H9 (cell line): ENCODE measurements around the gene FBXO31. TPM values are rescaled to one million over a fixed set of nuclear protein-coding genes. Genes with fewer than 3 reads are reported as not detected.

Experiments
- DNase-seq: peaks from one replicate; pipeline ENCODE4 v3.0.0-alpha.2; 2017
- H2AFZ ChIP-seq: one replicate; pipeline ENCODE4 v1.6.1; 2013; ENCODE audit warnings: mild to moderate bottlenecking, low read length, control low read depth, moderate library complexity
- H2AK5ac ChIP-seq: 2 replicates; pipeline ENCODE4 v1.6.1; 2013; ENCODE audit warnings: low read length, control low read depth, mixed read lengths; ENCODE audit not compliant: insufficient read length
- H2BK120ac ChIP-seq: one replicate; pipeline ENCODE4 v1.6.1; 2013; ENCODE audit warnings: low read depth, mild to moderate bottlenecking, low read length, control low read depth, inconsistent platforms; ENCODE audit not compliant: poor library complexity, severe bottlenecking
- H2BK12ac ChIP-seq: 2 replicates; pipeline ENCODE4 v1.6.1; 2013; ENCODE audit warnings: low read length, control low read depth, mixed read lengths, low read depth; ENCODE audit not compliant: insufficient read length
- H2BK15ac ChIP-seq: 2 replicates; pipeline ENCODE4 v1.6.1; 2013; ENCODE audit warnings: low read depth, low read length, control low read depth
- H2BK20ac ChIP-seq: one replicate; pipeline ENCODE4 v1.6.1; 2013; ENCODE audit warnings: low read depth, mild to moderate bottlenecking, low read length, control low read depth, inconsistent platforms; ENCODE audit not compliant: poor library complexity, severe bottlenecking
- H2BK5ac ChIP-seq: 2 replicates; pipeline ENCODE4 v1.6.1; 2013; ENCODE audit warnings: low read length, control low read depth, mixed read lengths; ENCODE audit not compliant: insufficient read length
- H3K14ac ChIP-seq: 2 replicates; pipeline ENCODE4 v1.6.1; 2013; ENCODE audit warnings: low read length, control low read depth; ENCODE audit not compliant: insufficient read depth
- H3K18ac ChIP-seq: 2 replicates; pipeline ENCODE4 v1.6.1; 2013; ENCODE audit warnings: low read depth, mild to moderate bottlenecking, mixed read lengths, low read length, control low read depth; ENCODE audit not compliant: insufficient read length
- H3K23ac ChIP-seq: 2 replicates; pipeline ENCODE4 v1.6.1; 2013; ENCODE audit warnings: low read length, control low read depth, mixed read lengths, low read depth; ENCODE audit not compliant: insufficient read length
- H3K23me2 ChIP-seq: 2 replicates; pipeline ENCODE4 v1.6.1; 2013; ENCODE audit warnings: low read depth, mild to moderate bottlenecking, mixed read lengths, low read length, control low read depth; ENCODE audit not compliant: insufficient read length, poor library complexity, severe bottlenecking
- H3K27ac ChIP-seq: 2 replicates; pipeline ENCODE4 v1.5.1; 2013; ENCODE audit warnings: low read length, control low read depth, mixed read lengths, low read depth; ENCODE audit not compliant: insufficient read length
- H3K27me3 ChIP-seq: 2 replicates; pipeline ENCODE4 v1.6.1; 2013; ENCODE audit warnings: low read length, control low read depth, inconsistent platforms; ENCODE audit not compliant: insufficient read depth
- H3K4ac ChIP-seq: 2 replicates; pipeline ENCODE4 v1.6.1; 2013; ENCODE audit warnings: low read depth, mild to moderate bottlenecking, control low read depth, inconsistent platforms, low read length, moderate library complexity
- H3K4me1 ChIP-seq: 2 replicates; pipeline ENCODE4 v1.6.1; 2013; ENCODE audit warnings: low read length, control low read depth, inconsistent platforms; ENCODE audit not compliant: insufficient read depth
- H3K4me2 ChIP-seq: 2 replicates; pipeline ENCODE4 v1.6.1; 2013; ENCODE audit warnings: low read length, control low read depth, mixed read lengths; ENCODE audit not compliant: insufficient read length, insufficient read depth
- H3K56ac ChIP-seq: 2 replicates; pipeline ENCODE4 v1.6.1; 2013; ENCODE audit warnings: low read depth, mild to moderate bottlenecking, mixed read lengths, low read length, control low read depth; ENCODE audit not compliant: insufficient read length
- H3K79me1 ChIP-seq: 2 replicates; pipeline ENCODE4 v1.6.1; 2013; ENCODE audit warnings: low read depth, mild to moderate bottlenecking, moderate library complexity, low read length, control low read depth, inconsistent platforms; ENCODE audit not compliant: insufficient read depth, poor library complexity, severe bottlenecking
- H3K79me2 ChIP-seq: 2 replicates; pipeline ENCODE4 v1.6.1; 2013; ENCODE audit warnings: low read length, control low read depth, inconsistent platforms; ENCODE audit not compliant: insufficient read depth
- H3K9ac ChIP-seq: 2 replicates; pipeline ENCODE4 v1.6.1; 2013; ENCODE audit warnings: low read length, control low read depth, mixed read lengths; ENCODE audit not compliant: insufficient read length; ENCODE audit errors: extremely low read depth
- H3K9me3 ChIP-seq: one replicate; pipeline ENCODE4 v1.6.1; 2013; ENCODE audit warnings: low read depth, low read length, inconsistent platforms; ENCODE audit not compliant: control insufficient read depth
- H3T11ph ChIP-seq: one replicate; pipeline ENCODE4 v1.6.1; 2013; ENCODE audit warnings: mild to moderate bottlenecking, low read length, control low read depth, inconsistent platforms
- H4K20me1 ChIP-seq: one replicate; pipeline ENCODE4 v1.6.1; 2013; ENCODE audit not compliant: control insufficient read depth, insufficient read length, insufficient read depth
- H4K5ac ChIP-seq: 2 replicates; pipeline ENCODE4 v1.6.1; 2013; ENCODE audit warnings: low read depth, mild to moderate bottlenecking, mixed read lengths, low read length, control low read depth; ENCODE audit not compliant: insufficient read length
- H4K8ac ChIP-seq: replicated peaks from 2 replicates; pipeline ENCODE4 v1.6.1; 2013; ENCODE audit warnings: low read length, control low read depth, mixed read lengths, low read depth; ENCODE audit not compliant: insufficient read length
- H4K91ac ChIP-seq: 2 replicates; pipeline ENCODE4 v1.6.1; 2013; ENCODE audit warnings: low read depth, mild to moderate bottlenecking, moderate library complexity, mixed read lengths, low read length, control low read depth; ENCODE audit not compliant: insufficient read length
- H3K27ac Mint-ChIP-seq, 3 experiments: 2 replicates in 2 of 3; 3 replicates in 1 of 3; pipeline ENCODE4 v1.8.0; 2020 to 2021; ENCODE audit warnings: mixed read lengths in 3 of 3, mild to moderate bottlenecking in 1 of 3, moderate library complexity in 1 of 3
- H3K27me3 Mint-ChIP-seq: 2 replicates; pipeline ENCODE4 v1.8.0; 2021; ENCODE audit warnings: low read depth, mild to moderate bottlenecking, moderate library complexity, mixed read lengths
- H3K36me3 Mint-ChIP-seq, 3 experiments: 2 replicates in 2 of 3; 3 replicates in 1 of 3; pipeline ENCODE4 v1.8.0; 2020 to 2021; ENCODE audit warnings: low read depth in 3 of 3, mixed read lengths in 3 of 3; ENCODE audit not compliant: insufficient read depth in 1 of 3
- H3K4me1 Mint-ChIP-seq, 2 experiments: 2 replicates each; pipeline ENCODE4 v1.8.0; 2020; ENCODE audit warnings: mixed read lengths in 2 of 2
- H3K4me3 Mint-ChIP-seq, 2 experiments: 2 replicates in 1 of 2; 3 replicates in 1 of 2; pipeline ENCODE4 v1.8.0; 2020 to 2021; ENCODE audit warnings: mild to moderate bottlenecking in 2 of 2, mixed read lengths in 2 of 2, moderate library complexity in 1 of 2
- H3K9me3 Mint-ChIP-seq, 2 experiments: 2 replicates in 1 of 2; 3 replicates in 1 of 2; pipeline ENCODE4 v1.8.0; 2020; ENCODE audit warnings: mild to moderate bottlenecking in 2 of 2, mixed read lengths in 2 of 2, moderate library complexity in 1 of 2
- CTCF ChIP-seq: fragments of 200-600 bp; sonication (generic); conservative IDR thresholded peaks from 3 replicates; pipeline ENCODE4 v1.8.0; 2021; ENCODE audit warnings: antibody characterized with exemption, mild to moderate bottlenecking
- WGBS: extraction: QIAGEN DNeasy Blood & Tissue Kit; methylation state at CpG from one replicate; pipeline ENCODE4 v1.1.7; 2013; ENCODE audit warnings: missing lambda C conversion rate, low lambda C conversion rate, mixed read lengths; ENCODE audit not compliant: insufficient read length; ENCODE audit errors: extremely low coverage; 5-methylcytosine and 5-hydroxymethylcytosine counted together
- total RNA-seq: library from RNA; stranded (reverse); gene quantifications from 2 replicates; pipeline ENCODE4 v1.2.1, GENCODE V29; 2021

FBXO31 gene
- total RNA-seq, 1 experiment from 2014 or later, result 24.2 TPM

GRCh38 chr16:87348616-87349157 lies 34.9 kb downstream of the FBXO31 start:
- peaks cover 9 to 21% of the 10 kb centered on the region in 2 experiments for H3K4me1 Mint-ChIP-seq
- Histone ChIP-seq H3K27me3 (no peaks in the 10 kb centered on the region), H4K20me1 (no peaks in the 10 kb centered on the region)

More at GRCh38 chr16:87348616-87349157, 34.9 kb downstream of the FBXO31 start:
- no peak for DNase-seq
- H3K4me2 ChIP-seq, result no peak overlapping the region
- Mint-ChIP-seq H3K4me3 (no peak overlapping the region), H3K27ac (no peak overlapping the region; a peak in 2 of 7 replicates), H3K27me3 (no peaks in the 10 kb centered on the region), H3K9me3 (no peaks in the 10 kb centered on the region), H3K36me3 (peaks cover 0 to 3% (median 3%) of the 10 kb centered on the region in 3 experiments; a peak in 5 of 7 replicates)
- no CpG with 5 or more reads among the region's 13 CpGs for WGBS
- H2AFZ ChIP-seq, result no peak overlapping the region
- H2BK12ac ChIP-seq, result no peak overlapping the region
- no peak overlapping the region for H4K5ac ChIP-seq
- peaks cover 3% of the 10 kb centered on the region for H3K79me1 ChIP-seq
- H4K91ac ChIP-seq, result no peak overlapping the region
- no peaks in the 10 kb centered on the region; the same call in 1 of the 2 replicates for H3K4me1 ChIP-seq
- H3K4ac ChIP-seq, result no peak overlapping the region
- no peaks in the 10 kb centered on the region for H3K23me2 ChIP-seq
- H2BK15ac ChIP-seq, result no peak overlapping the region
- no peak overlapping the region for H3T11ph ChIP-seq
- no peak overlapping the region for H3K56ac ChIP-seq
- H3K79me2 ChIP-seq, result no peaks in the 10 kb centered on the region
- H2BK20ac ChIP-seq, result no peak overlapping the region
- H3K14ac ChIP-seq, result no peak overlapping the region
- no peak overlapping the region for H3K23ac ChIP-seq
- H2BK5ac ChIP-seq, result no peak overlapping the region
- no peak overlapping the region for H3K9ac ChIP-seq
- H2BK120ac ChIP-seq, result no peak overlapping the region
- H4K8ac ChIP-seq, result no peak overlapping the region
- no peak for TF ChIP-seq CTCF
- no peak overlapping the region for H3K18ac ChIP-seq
- no peak overlapping the region for H3K27ac ChIP-seq
- H2AK5ac ChIP-seq, result no peak overlapping the region
- no peaks in the 10 kb centered on the region for H3K9me3 ChIP-seq
